DMS53 (cell line): ENCODE data around the gene BSN.

ENCODE experiments used
- DNase-seq: peaks from one replicate; lab custom pipeline; 2025; lab: John Stamatoyannopoulos, UW

BSN gene

DNA sequence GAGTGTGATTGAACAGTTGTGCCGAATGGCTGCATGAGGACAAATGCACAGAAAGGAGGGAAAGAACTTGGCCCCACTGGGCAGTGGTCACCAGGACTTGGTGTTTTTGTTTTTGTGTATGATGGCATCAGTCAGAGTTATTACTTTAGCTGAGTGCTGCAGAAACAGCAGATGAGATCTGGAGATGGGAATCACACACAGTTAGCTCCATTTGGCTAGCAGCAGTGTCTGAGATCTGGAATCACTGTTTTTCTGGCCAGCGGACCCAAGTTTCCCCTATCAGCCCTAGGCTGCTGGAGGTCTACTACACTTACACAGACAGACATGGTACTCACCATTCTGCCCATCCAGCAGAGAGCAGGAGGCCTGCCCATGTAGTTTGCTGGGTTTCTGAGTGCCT is 74.0 kb downstream of the BSN start:
- DNase-seq = no peak

- no peak for DNase-seq
Measured at GRCh38 chr3:49629451-49629850, 75.2 kb downstream of the BSN start.

GRCh38 chr3:49629866-49630265 is 75.6 kb downstream of the BSN start:
- no peak for DNase-seq

GRCh38 chr3:49630784-49631183 is 76.5 kb downstream of the BSN start:
- no peak for DNase-seq

DNA sequence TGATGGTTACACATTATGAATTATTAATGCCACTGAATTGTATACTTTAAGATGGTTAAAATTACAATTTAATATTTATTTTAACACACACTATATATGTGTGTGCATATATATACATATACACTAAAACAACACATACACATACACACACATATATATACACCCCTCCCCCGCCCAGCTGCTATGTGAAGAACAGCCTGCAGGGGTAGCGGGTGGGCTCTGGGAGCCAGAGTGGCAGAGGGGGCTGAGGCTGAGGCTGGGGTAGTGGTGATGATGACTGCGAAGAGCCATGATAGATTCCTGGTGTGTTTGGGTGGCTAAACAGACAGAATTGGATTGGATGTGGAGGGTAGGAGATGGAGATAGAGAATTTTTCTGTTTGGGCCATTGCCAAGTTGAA is 80.5 kb downstream of the BSN start:
- DNase-seq = no peak

DNA sequence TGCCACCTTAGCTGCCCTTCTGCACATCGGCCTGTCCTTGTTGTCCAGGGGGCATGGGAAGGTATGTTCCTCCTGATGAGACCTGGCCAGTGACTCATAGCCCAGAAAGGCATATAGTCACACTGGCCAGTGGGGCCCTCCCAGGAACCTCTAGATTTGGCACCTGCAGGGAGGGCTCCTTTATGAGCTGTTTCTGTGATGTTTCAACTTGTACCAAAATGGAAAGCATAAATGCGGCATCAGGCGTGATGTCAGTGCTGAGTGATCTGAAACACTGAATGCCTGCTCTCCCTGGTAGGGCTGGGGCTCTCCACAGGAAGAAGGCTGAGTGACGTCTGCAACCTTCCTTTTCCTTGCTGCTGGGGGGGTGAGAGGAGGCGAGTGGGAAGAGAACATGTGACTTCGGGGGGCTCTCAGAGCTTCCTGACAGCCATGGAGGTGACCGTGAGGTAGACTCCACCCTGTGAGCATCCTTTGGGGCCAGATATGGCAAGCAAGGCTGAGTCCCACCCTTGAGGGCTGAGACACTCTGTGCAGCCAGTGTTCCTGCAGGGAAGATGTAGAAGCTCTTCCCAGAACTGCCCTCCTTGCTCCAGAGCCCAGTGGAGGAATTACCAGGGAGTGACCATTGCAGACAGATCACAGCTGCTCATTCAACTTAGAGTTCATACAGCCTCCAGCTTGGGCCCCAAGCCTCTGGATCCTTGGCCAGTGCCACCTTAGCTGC is 82.8 kb downstream of the BSN start:
- DNase-seq = no peak

DNA sequence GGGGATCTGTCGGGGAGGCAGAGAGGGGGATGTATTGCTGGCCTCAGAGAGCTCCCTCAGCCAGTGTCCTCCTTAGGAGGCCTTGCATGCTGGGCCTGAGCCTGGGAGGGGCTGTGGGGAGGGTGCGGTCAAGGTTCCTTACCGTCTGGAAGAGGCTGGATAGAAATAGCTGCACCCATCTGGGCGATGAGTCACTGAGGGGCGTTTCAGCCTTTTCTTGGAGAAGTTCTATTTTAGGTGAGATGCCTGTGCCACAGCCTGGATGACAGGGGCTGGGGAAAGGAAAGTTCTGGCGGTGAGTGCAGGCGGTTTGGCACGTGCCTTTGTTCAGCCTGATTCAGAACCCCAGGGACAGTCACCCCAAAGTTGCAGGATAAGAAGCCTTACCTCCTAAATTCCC is 84.2 kb downstream of the BSN start:
- DNase-seq = no peak

DNA sequence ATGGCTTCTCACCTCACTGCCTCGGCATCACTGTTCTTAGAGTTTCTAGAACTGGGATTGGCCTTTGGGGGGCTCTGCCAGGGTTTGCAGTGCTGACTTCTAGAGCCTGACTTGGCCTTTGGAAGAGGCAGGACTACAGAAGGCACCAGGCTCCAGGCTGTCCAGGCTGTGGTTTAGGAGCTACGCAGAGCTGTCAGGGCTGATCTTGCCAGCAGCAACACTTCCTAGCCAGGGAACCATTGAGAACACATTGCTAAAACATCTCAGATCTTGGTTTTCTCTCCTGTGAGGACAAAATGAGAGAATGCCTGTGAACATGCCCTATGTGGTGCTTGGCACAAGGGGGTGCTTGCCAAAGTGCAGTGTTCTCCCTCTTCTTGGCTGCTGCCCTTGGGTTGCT is 85.3 kb downstream of the BSN start:
- DNase-seq = no peak

GRCh38 chr3:49641292-49641691 is 87.0 kb downstream of the BSN start:
- no peak for DNase-seq

DNA sequence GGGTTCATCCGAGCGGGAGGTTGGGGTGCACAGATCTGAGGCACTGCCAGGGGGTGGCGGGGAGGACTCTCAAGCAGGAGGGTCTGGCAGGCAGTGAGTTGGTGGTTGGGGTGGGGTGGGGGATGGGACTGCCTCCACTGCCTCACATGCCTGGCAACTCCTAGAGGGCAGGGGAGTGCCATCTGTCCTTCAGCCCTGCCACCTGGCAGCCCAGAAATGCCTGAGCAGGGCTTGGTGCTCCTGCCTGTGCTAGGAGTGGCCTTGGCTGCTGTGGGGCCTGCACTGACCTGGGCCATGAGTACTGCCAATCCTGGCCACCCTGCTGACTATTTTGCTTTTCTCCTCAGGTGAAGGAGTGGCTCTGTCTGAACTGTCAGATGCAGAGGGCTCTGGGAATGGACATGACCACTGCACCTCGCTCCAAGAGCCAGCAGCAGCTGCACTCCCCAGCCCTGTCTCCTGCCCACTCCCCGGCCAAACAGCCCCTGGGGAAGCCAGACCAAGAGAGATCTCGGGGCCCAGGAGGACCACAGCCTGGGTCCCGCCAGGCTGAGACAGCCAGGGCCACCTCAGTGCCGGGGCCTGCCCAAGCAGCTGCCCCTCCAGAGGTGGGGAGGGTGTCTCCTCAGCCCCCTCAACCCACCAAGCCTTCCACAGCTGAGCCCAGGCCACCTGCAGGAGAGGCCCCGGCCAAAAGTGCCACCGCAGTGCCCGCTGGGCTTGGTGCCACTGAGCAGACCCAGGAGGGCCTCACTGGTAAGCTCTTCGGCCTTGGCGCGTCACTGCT is 87.8 kb downstream of the BSN start:
- no peak for DNase-seq

GRCh38 chr3:49642708-49643145 is 88.5 kb downstream of the BSN start:
- no peak for DNase-seq

GRCh38 chr3:49644684-49645083 is 90.4 kb downstream of the BSN start:
- DNase-seq = no peak

DNA sequence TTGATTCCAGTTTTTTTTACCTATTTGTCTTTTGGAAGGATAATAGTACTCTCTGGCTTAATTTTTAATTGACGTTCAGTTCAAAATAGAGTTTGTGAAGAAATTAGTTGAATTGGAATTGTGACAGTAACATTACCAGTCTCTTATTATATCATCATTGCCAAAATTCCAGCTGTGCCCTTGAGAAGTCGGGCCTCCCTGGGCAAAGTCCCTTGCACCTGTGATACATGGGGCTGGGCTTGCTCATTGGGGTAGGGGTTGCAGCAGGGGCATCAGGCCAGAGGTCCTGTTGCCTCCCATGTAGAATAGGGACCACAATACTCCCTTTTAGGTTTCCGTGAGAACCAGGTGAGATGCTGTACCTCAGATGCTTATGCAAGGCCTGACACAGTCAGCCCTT is 92.0 kb downstream of the BSN start:
- DNase-seq = no peak

DNA sequence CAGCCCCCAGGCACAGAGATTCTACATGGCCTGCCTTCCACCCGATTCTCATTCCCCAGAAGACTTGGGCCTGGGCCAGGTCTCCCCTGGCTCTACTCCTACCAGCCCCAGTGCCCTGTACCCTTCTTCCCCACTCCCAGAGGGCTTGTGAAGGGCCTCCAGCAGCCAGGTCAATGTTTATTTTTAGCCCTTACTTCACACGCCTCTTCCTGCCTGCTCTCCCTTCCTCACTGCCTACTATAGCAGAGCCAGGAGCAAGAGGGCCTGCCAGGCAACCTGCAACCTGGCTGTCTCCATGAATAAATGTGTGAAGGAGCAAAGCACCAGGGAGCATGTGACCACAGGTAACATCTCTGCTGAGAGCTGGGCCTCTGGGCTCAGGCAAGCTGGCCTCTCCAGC is 93.5 kb downstream of the BSN start:
- peak; percentile 49 for DNase-seq

DNA sequence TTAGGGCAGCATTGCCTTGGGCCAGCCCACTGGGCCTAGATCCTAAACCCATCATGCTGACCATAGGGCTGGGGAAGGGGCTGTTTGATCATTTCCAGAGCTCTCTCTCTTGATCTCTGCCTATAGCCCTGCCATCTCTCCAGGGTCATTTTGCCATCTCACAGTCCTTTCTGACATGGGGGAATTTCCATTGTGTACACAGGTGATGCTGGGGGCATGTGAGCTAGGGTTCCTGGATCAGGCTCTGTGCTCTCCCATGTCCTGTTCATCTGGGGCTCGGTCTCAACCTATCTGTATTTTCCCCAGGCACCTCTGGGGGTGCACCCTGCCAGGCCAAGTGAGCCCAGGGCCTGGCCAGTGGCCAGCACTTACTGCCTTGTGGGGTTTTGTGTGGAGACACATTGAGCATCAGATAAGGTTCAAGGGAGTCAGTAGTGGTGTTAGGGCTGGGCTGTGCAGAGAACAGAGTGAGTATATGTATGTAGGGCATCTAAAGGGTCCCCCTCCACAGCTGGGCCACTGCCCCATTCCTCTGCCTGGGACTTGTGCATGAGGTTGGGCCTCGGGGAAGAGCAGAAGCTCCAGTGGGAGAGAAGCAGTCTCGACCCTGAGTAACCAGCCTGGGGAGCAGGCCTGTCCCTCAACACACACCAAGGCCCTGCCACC is 94.2 kb downstream of the BSN start:
- DNase-seq = no peak

GRCh38 chr3:49649576-49649975 is 95.3 kb downstream of the BSN start:
- no peak for DNase-seq

- no peak for DNase-seq
Measured at GRCh38 chr3:49650177-49650576, 95.9 kb downstream of the BSN start.

GRCh38 chr3:49650637-49651036 is 96.4 kb downstream of the BSN start:
- DNase-seq = no peak

GRCh38 chr3:49652218-49652902 is 98.1 kb downstream of the BSN start:
- DNase-seq = no peak

- DNase-seq = no peak
Measured at GRCh38 chr3:49652903-49653415, 98.7 kb downstream of the BSN start.

GRCh38 chr3:49653621-49654020 is 99.3 kb downstream of the BSN start:
- no peak for DNase-seq

- DNase-seq = no peak
Measured at GRCh38 chr3:49654176-49654825, 100.0 kb downstream of the BSN start.
